Panc1 (cell line): ENCODE measurements around the gene C2orf81. TPM values are rescaled to one million over a fixed set of nuclear protein-coding genes. Genes with fewer than 3 reads are reported as not detected.

Experiments
- ATAC-seq: fragments of 200-7000 bp; cut with Tn5 transposase; 2 replicates; pipeline ENCODE4 v1.9.1; 2020; ENCODE audit warnings: mild to moderate bottlenecking, moderate library complexity
- BruUV-seq: library from RNA; stranded (reverse); fragments of 400-500 nt; replicated peaks from 2 replicates; lab custom pipeline; 2021; lab: Mats Ljungman, UMichigan
- CTCF ChIA-PET: fragments of 300-600 bp; sonication (Branson Sonifier 250); formaldehyde crosslinking; loops from one replicate; lab custom pipeline; 2022; ENCODE audit warnings: antibody characterized with exemption; lab: Charles Lee
- POLR2A ChIA-PET: fragments of 300-600 bp; sonication (Branson Sonifier 250); formaldehyde crosslinking; loops from one replicate; lab custom pipeline; 2022; ENCODE audit warnings: antibody characterized with exemption; lab: Charles Lee
- DNase-seq: peaks from one replicate; pipeline ENCODE4 v3.0.0-alpha.2; 2010; ENCODE audit warnings: low read depth, low spot score
- H3K27ac ChIP-seq: 2 replicates; pipeline ENCODE4 v1.5.1; 2011; ENCODE audit warnings: mild to moderate bottlenecking, low read length, inconsistent platforms
- H3K27me3 ChIP-seq: fragments of 200-500 bp; sonication (Bioruptor generic); 2 replicates; pipeline ENCODE4 v1.6.0; 2014; ENCODE audit warnings: low read length, inconsistent platforms; ENCODE audit not compliant: control insufficient read depth, insufficient read depth
- H3K36me3 ChIP-seq: fragments of 200-500 bp; sonication (Bioruptor generic); 2 replicates; pipeline ENCODE4 v1.5.1; 2014; ENCODE audit warnings: inconsistent platforms, mild to moderate bottlenecking, low read length, moderate library complexity; ENCODE audit not compliant: control insufficient read depth, insufficient read depth
- H3K4me1 ChIP-seq: 2 replicates; pipeline ENCODE4 v1.5.1; 2011; ENCODE audit warnings: inconsistent platforms, mild to moderate bottlenecking, low read length, moderate library complexity; ENCODE audit not compliant: control insufficient read depth, insufficient read depth
- H3K4me3 ChIP-seq, 2 experiments: 2 replicates each; pipeline ENCODE4 v1.5.1; 2011 to 2012; ENCODE audit warnings: low read depth in 2 of 2, low read length in 2 of 2, mild to moderate bottlenecking in 2 of 2, inconsistent platforms in 1 of 2, moderate library complexity in 1 of 2
- H3K9me3 ChIP-seq: fragments of 200-500 bp; sonication (Bioruptor generic); 2 replicates; pipeline ENCODE4 v1.5.1; 2014; ENCODE audit warnings: low read depth, mild to moderate bottlenecking, inconsistent platforms, low read length, moderate library complexity; ENCODE audit not compliant: control insufficient read depth, insufficient read depth
- POLR2AphosphoS5 ChIP-seq: IDR thresholded peaks from 2 replicates; pipeline ENCODE4 v1.6.1; 2012; ENCODE audit warnings: mild to moderate bottlenecking, low read depth, low read length, moderate library complexity
- SIN3A ChIP-seq: IDR thresholded peaks from 2 replicates; pipeline ENCODE4 v1.6.1; 2012; ENCODE audit warnings: low read depth, mild to moderate bottlenecking, low read length, moderate library complexity, borderline replicate concordance; ENCODE audit not compliant: insufficient read depth
- TCF7L2 ChIP-seq: IDR thresholded peaks from 2 replicates; pipeline ENCODE4 v1.6.1; 2011; ENCODE audit warnings: mild to moderate bottlenecking, low read depth, low read length, inconsistent platforms
- in situ Hi-C: cut with HindIII; loops from 2 replicates; pipeline ENCODE4 v1.10.0; 2016; ENCODE audit warnings: low sequenced_read_pairs, low pct_unique_long_range_greater_than_20kb
- intact Hi-C: fragments of 100-400 bp; cut with micrococcal nuclease; formaldehyde crosslinking; loops from one replicate; pipeline ENCODE4 v1.10.0; 2022; ENCODE audit not compliant: unreplicated experiment
- total RNA-seq: library from RNA; stranded (reverse); gene quantifications from one replicate; pipeline ENCODE4 v1.2.1, GENCODE V29; 2021; ENCODE audit not compliant: unreplicated experiment
- TF ChIP-seq, protein P1 (sequence below): fragments of 450-650 bp; IDR thresholded peaks from 2 replicates; pipeline ENCODE4 v1.5.1; 2017; ENCODE audit warnings: mild to moderate bottlenecking
- TF ChIP-seq, protein P2 (sequence below), 2 experiments: IDR thresholded peaks; 2 replicates each; pipeline ENCODE4 v1.6.1; 2011 to 2012; ENCODE audit warnings: low read depth in 2 of 2, control low read depth in 1 of 2, low read length in 1 of 2, mild to moderate bottlenecking in 1 of 2, moderate library complexity in 1 of 2; ENCODE audit not compliant: insufficient read depth in 1 of 2

Gene C2orf81
- total RNA-seq, 1 experiment from 2014 or later: 3.9 TPM

DNA sequence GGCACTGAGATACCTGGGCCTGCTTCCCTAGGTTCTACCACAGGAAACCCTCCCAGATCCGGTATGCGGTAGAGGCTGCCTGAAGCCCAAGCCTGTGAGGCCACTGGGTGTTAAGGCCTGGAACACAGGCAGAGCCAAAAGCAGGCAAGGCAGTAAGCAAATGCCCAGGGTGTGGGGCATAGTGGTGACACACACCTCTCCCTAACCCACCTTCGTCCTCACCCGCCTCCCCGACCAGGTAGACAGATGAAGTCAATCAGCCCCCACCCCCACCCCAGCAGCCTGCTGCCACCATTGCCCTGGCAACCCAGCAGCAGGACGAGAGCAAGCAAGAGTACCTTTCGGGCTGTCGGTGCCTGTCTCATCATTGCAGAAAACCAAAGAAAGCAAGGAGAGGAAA lies 47.4 kb downstream of the C2orf81 start:
- no peak for TF ChIP-seq TCF7L2
- TF ChIP-seq POLR2AphosphoS5: no peak
- no peak for TF ChIP-seq SIN3A
- TF ChIP-seq, protein P1, sequence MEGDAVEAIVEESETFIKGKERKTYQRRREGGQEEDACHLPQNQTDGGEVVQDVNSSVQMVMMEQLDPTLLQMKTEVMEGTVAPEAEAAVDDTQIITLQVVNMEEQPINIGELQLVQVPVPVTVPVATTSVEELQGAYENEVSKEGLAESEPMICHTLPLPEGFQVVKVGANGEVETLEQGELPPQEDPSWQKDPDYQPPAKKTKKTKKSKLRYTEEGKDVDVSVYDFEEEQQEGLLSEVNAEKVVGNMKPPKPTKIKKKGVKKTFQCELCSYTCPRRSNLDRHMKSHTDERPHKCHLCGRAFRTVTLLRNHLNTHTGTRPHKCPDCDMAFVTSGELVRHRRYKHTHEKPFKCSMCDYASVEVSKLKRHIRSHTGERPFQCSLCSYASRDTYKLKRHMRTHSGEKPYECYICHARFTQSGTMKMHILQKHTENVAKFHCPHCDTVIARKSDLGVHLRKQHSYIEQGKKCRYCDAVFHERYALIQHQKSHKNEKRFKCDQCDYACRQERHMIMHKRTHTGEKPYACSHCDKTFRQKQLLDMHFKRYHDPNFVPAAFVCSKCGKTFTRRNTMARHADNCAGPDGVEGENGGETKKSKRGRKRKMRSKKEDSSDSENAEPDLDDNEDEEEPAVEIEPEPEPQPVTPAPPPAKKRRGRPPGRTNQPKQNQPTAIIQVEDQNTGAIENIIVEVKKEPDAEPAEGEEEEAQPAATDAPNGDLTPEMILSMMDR: no peak
- TF ChIP-seq, protein P2, sequence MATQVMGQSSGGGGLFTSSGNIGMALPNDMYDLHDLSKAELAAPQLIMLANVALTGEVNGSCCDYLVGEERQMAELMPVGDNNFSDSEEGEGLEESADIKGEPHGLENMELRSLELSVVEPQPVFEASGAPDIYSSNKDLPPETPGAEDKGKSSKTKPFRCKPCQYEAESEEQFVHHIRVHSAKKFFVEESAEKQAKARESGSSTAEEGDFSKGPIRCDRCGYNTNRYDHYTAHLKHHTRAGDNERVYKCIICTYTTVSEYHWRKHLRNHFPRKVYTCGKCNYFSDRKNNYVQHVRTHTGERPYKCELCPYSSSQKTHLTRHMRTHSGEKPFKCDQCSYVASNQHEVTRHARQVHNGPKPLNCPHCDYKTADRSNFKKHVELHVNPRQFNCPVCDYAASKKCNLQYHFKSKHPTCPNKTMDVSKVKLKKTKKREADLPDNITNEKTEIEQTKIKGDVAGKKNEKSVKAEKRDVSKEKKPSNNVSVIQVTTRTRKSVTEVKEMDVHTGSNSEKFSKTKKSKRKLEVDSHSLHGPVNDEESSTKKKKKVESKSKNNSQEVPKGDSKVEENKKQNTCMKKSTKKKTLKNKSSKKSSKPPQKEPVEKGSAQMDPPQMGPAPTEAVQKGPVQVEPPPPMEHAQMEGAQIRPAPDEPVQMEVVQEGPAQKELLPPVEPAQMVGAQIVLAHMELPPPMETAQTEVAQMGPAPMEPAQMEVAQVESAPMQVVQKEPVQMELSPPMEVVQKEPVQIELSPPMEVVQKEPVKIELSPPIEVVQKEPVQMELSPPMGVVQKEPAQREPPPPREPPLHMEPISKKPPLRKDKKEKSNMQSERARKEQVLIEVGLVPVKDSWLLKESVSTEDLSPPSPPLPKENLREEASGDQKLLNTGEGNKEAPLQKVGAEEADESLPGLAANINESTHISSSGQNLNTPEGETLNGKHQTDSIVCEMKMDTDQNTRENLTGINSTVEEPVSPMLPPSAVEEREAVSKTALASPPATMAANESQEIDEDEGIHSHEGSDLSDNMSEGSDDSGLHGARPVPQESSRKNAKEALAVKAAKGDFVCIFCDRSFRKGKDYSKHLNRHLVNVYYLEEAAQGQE (IDR thresholded peaks at IDR 0.05; ENCODE audit: insufficient read depth in 1 of 2, low read depth in 2 of 2, low read length in 1 of 2): no peak
- H3K9me3 ChIP-seq: no peaks in the 10 kb centered on the region
- intact Hi-C loops: no loop called here
- no peak overlapping the region; a peak in 1 of 4 replicates for H3K4me3 ChIP-seq
- POLR2A ChIA-PET: no interaction called here
- H3K27me3 ChIP-seq: no peaks in the 10 kb centered on the region
- DNase-seq (no peak), ATAC-seq (no peak)
- no TSS peak for BruUV-seq
- no peaks in the 10 kb centered on the region for H3K4me1 ChIP-seq
- no peak overlapping the region for H3K27ac ChIP-seq
- CTCF ChIA-PET: no interaction called here
- peaks cover 2% of the 10 kb centered on the region; the same call in 1 of the 2 replicates for H3K36me3 ChIP-seq
- in situ Hi-C loops: no loop called here

DNA sequence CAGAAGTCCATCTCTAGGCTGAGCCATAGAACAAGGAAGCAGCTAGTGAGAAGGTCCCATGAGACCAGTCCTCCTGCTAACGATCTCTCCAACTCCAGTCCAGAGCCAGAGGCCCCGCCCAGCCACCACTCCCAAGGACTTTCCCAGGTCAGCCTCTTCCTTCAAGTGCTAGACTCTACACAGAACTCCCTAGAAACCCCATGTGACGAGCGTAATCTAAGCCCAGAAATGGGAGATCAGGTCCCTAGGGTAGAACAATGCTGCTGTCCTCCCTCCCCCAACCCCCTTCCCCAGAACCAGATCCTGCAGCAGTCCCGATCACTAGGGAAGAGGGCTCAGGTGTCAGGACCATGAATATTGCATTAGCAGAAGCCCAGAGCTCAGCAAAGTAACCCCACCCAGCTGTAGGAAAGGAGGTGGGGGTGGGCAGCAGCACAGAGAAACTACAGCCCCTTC lies 48.2 kb downstream of the C2orf81 start:
- ATAC-seq: no peak
- CTCF ChIA-PET: no interaction called here
- intact Hi-C loops: no loop called here

More for the DNA sequence above, 48.2 kb downstream of the C2orf81 start:
- peaks cover 9% of the 10 kb centered on the region; the same call in 1 of the 2 replicates for H3K36me3 ChIP-seq
- POLR2A ChIA-PET: no interaction called here
- in situ Hi-C loops: no loop called here
- no peak overlapping the region for H3K4me3 ChIP-seq
- no peak for DNase-seq
- H3K9me3 ChIP-seq: no peaks in the 10 kb centered on the region
- TF ChIP-seq SIN3A: no peak
- TF ChIP-seq, protein P2 (IDR thresholded peaks at IDR 0.05; ENCODE audit: insufficient read depth in 1 of 2, low read depth in 2 of 2, low read length in 1 of 2): no peak
- TF ChIP-seq, protein P1: no peak
- no peak for TF ChIP-seq POLR2AphosphoS5
- no peak for TF ChIP-seq TCF7L2
- BruUV-seq: no TSS peak
- H3K27ac ChIP-seq: no peak overlapping the region
- no peaks in the 10 kb centered on the region for H3K27me3 ChIP-seq
- H3K4me1 ChIP-seq: no peaks in the 10 kb centered on the region
